ENCODE results near the gene ERG. TPM values are rescaled to one million over a fixed set of nuclear protein-coding genes. Genes with fewer than 3 reads are reported as not detected.

ERG gene
- total and polyA plus RNA-seq, 2 of the 8 experiments (the other 6 are each of a cell fraction or from before 2014, with no cell fraction given) = 1.0 to 3.0 TPM

- Histone ChIP-seq H3K27me3 (replicated peaks in 1 of 4; ENCODE audit: control insufficient read depth in 3 of 4, extremely low read depth in 1 of 4, insufficient read depth in 3 of 4, low read length in 3 of 4) (0 out of 7 replicates have a peak, but pooled peaks cover 0 to 2% (median 0%) of the 10 kb centered on the region in 4 experiments), H2AK5ac (ENCODE audit: low read depth, low read length) (no peak overlapping the region), H3K9ac (replicated peaks in 1 of 4; ENCODE audit: extremely low read depth in 1 of 4, low read depth in 3 of 4, low read length in 3 of 4) (no peak overlapping the region), H3K36me3 (ENCODE audit: control insufficient read depth in 2 of 4, insufficient read depth in 4 of 4, low read length in 3 of 4) (no peaks in the 10 kb centered on the region), H3K4me2 (ENCODE audit: insufficient read depth in 1 of 2, low read depth in 2 of 2, low read length in 2 of 2) (no peak overlapping the region), H3K14ac (ENCODE audit: insufficient read length) (no peak overlapping the region), H3K4me3 (ENCODE audit: extremely low read depth in 1 of 4, insufficient read depth in 2 of 4, low read depth in 3 of 4, low read length in 4 of 4) (no peak overlapping the region), H3K23ac (ENCODE audit: insufficient read length) (no peak overlapping the region), H4K91ac (replicated peaks; ENCODE audit: insufficient read length, low read length) (no peak overlapping the region), H2BK120ac (replicated peaks; ENCODE audit: low read depth, low read length) (no peak overlapping the region), H3K9me3 (ENCODE audit: insufficient read depth in 2 of 2, low read depth in 1 of 2, low read length in 1 of 2) (no peaks in the 10 kb centered on the region), H2BK20ac (ENCODE audit: low read length) (no peak overlapping the region), H3K56ac (replicated peaks; ENCODE audit: insufficient read length, low read depth, low read length) (no peak overlapping the region), H2AFZ (ENCODE audit: low read length) (no peak overlapping the region), H2BK15ac (ENCODE audit: low read length) (no peak overlapping the region), H3K79me1 (ENCODE audit: low read depth, low read length) (no peaks in the 10 kb centered on the region), H3K4me1 (replicated peaks in 1 of 4; ENCODE audit: control insufficient read depth in 3 of 4, insufficient read depth in 4 of 4, low read length in 3 of 4) (peaks cover 0 to 6% (median 0%) of the 10 kb centered on the region in 4 experiments; a peak in 3 of 7 replicates), H4K8ac (ENCODE audit: extremely low read depth, insufficient read depth, low read length) (no peak overlapping the region), H4K20me1 (replicated peaks in 1 of 2; ENCODE audit: control insufficient read depth in 1 of 2, insufficient read depth in 2 of 2, low read length in 2 of 2) (no peaks in the 10 kb centered on the region), H4K5ac (ENCODE audit: insufficient read length, low read depth, low read length) (no peak overlapping the region), H2BK5ac (ENCODE audit: low read depth, low read length) (no peak overlapping the region), H3K79me2 (ENCODE audit: control insufficient read depth in 1 of 2, insufficient read depth in 2 of 2, low read length in 2 of 2) (no peaks in the 10 kb centered on the region), H3K23me2 (ENCODE audit: low read depth, low read length) (no peaks in the 10 kb centered on the region), H3K27ac (ENCODE audit: low read depth, low read length) (no peak overlapping the region), H2BK12ac (ENCODE audit: low read depth, low read length) (no peak overlapping the region), H3K4ac (replicated peaks; ENCODE audit: insufficient read length, low read depth, low read length) (no peak overlapping the region), H3K18ac (ENCODE audit: extremely low read depth, low read length) (no peak overlapping the region)
- DNase-seq (ENCODE audit: low read depth in 1 of 2, low spot score in 2 of 2) = no peak
- 86% methylated on average over 5 of the region's 5 CpGs; no CpG with 5 or more reads in 1 of the 2 experiments for WGBS, 2 experiments (ENCODE audit: extremely low coverage in 1 of 2, insufficient coverage in 1 of 2, insufficient read length in 1 of 2, insufficient replicate concordance in 2 of 2, low coverage in 1 of 2, low lambda C conversion rate in 2 of 2, missing lambda C conversion rate in 1 of 2)
- FAIRE-seq = no peak
- ChIA-PET CTCF (ENCODE audit: partially characterized antibody) (interaction anchor here (0.6 kb wide), 1 partner anchor 893 kb away, joined by 4 read pairs; no protein-coding TSS in a partner anchor), POLR2A (ENCODE audit: partially characterized antibody) (no interaction called here)
- no peak for TF ChIP-seq SIX5 (IDR thresholded peaks at IDR 0.05; ENCODE audit: low read depth, low read length)
- TF ChIP-seq CHD1 (IDR thresholded peaks at IDR 0.05; ENCODE audit: low read depth, low read length) = no peak
- TF ChIP-seq NANOG (IDR thresholded peaks at IDR 0.05; ENCODE audit: insufficient read depth, low read depth, low read length, poor library complexity, severe bottlenecking) = no peak
- no peak for TF ChIP-seq RXRA (IDR thresholded peaks at IDR 0.05; ENCODE audit: insufficient read depth, low read depth, low read length)
- TF ChIP-seq POU5F1 (IDR thresholded peaks at IDR 0.05; ENCODE audit: low read depth, low read length) = no peak
- TF ChIP-seq GABPA (IDR thresholded peaks at IDR 0.05; ENCODE audit: borderline replicate concordance, insufficient read depth, low read length) = no peak
- TF ChIP-seq HDAC6 (IDR thresholded peaks at IDR 0.05; ENCODE audit: low read depth, low read length) = no peak
- no peak for TF ChIP-seq SP4 (IDR thresholded peaks at IDR 0.05; ENCODE audit: low read length)
- no peak for TF ChIP-seq SIRT6 (IDR thresholded peaks at IDR 0.05; ENCODE audit: low read length)
- no peak for TF ChIP-seq EZH2 (IDR thresholded peaks at IDR 0.05; ENCODE audit: low read depth, low read length, severe bottlenecking)
- no peak for TF ChIP-seq TAF7 (optimal IDR thresholded peaks at IDR 0.05; ENCODE audit: borderline replicate concordance, low read depth, low read length)
- no peak for TF ChIP-seq TCF12 (IDR thresholded peaks at IDR 0.05; ENCODE audit: low read depth, low read length)
- no peak for TF ChIP-seq JUND (IDR thresholded peaks at IDR 0.05; ENCODE audit: low read length)
- TF ChIP-seq BCL11A (IDR thresholded peaks at IDR 0.05; ENCODE audit: low read depth in 2 of 2, low read length in 2 of 2) = no peak
These were observed 109.5 kb downstream of the ERG start for GRCh38 chr21:38388647-38389353.

All from H1 (cell line).